KOPT-K1 (cell line): ENCODE measurements around the gene CNKSR1.

ENCODE experiments used
- H3K27ac ChIP-seq: fragments of 200-600 bp; sonication (generic); 2 replicates; pipeline ENCODE4 v1.5.1; 2016; ENCODE audit warnings: antibody characterized with exemption, mild to moderate bottlenecking, low read depth, low read length; ENCODE audit not compliant: poor library complexity, severe bottlenecking
- H3K36me3 ChIP-seq: fragments of 200-600 bp; sonication (generic); 2 replicates; pipeline ENCODE4 v1.5.1; 2017; ENCODE audit warnings: antibody characterized with exemption, mild to moderate bottlenecking, low read length, moderate library complexity; ENCODE audit not compliant: insufficient read depth
- H3K9me3 ChIP-seq: fragments of 200-600 bp; sonication (generic); 2 replicates; pipeline ENCODE4 v1.5.1; 2017; ENCODE audit warnings: antibody characterized with exemption, low read length, mild to moderate bottlenecking; ENCODE audit not compliant: insufficient read depth, poor library complexity, severe bottlenecking

The CNKSR1 gene

GRCh38 chr1:26168410-26169197, 8.7 kb upstream of the CNKSR1 start, which contains the start of gene C1orf232:
Gene C1orf232, minus strand, starts transcription at chr1:26168963. Its CDS starts 464 bp downstream, at chr1:26168499.
- Histone ChIP-seq H3K36me3 (no peaks in the 10 kb centered on the region; the same call in 1 of the 2 replicates), H3K27ac (peak within 1 kb of the TSS; percentile 56)

GRCh38 chr1:26169198-26169554, 8.1 kb upstream of the CNKSR1 start:
- Histone ChIP-seq H3K27ac (no peak overlapping the region), H3K9me3 (no peaks in the 10 kb centered on the region), H3K36me3 (no peaks in the 10 kb centered on the region; the same call in 1 of the 2 replicates)

More at GRCh38 chr1:26168410-26169197, 8.7 kb upstream of the CNKSR1 start, which contains the start of gene C1orf232:
- no peaks in the 10 kb centered on the region for H3K9me3 ChIP-seq

GRCh38 chr1:26169669-26170471, 7.4 kb upstream of the CNKSR1 start, which contains the start of gene ZNF593:
Gene ZNF593, plus strand, starts transcription at chr1:26169908. Its CDS starts 76 bp downstream, at chr1:26169984.
- peak within 1 kb of the TSS; percentile 56 for H3K27ac ChIP-seq
- H3K36me3 ChIP-seq = no peaks in the 10 kb centered on the region; the same call in 1 of the 2 replicates
- no peaks in the 10 kb centered on the region for H3K9me3 ChIP-seq

- Histone ChIP-seq H3K9me3 (no peaks in the 10 kb centered on the region), H3K36me3 (no peaks in the 10 kb centered on the region; the same call in 1 of the 2 replicates), H3K27ac (peak overlapping the region; percentile 56)
Measured at GRCh38 chr1:26170472-26170821, 6.8 kb upstream of the CNKSR1 start.

GRCh38 chr1:26171084-26172072, 5.9 kb upstream of the CNKSR1 start, which contains the start of gene ZNF593OS:
Gene ZNF593OS, minus strand, starts transcription at chr1:26171832. Its CDS starts 171 bp downstream, at chr1:26171661.
- H3K27ac ChIP-seq = no peak within 1 kb of the TSS

GRCh38 chr1:26175346-26175745, 1.9 kb upstream of the CNKSR1 start:
- no peaks in the 10 kb centered on the region for H3K9me3 ChIP-seq
- no peaks in the 10 kb centered on the region; the same call in 1 of the 2 replicates for H3K36me3 ChIP-seq
- no peak overlapping the region for H3K27ac ChIP-seq

More at GRCh38 chr1:26171084-26172072, 5.9 kb upstream of the CNKSR1 start, which contains the start of gene ZNF593OS:
- no peaks in the 10 kb centered on the region; the same call in 1 of the 2 replicates for H3K36me3 ChIP-seq
- H3K9me3 ChIP-seq = no peaks in the 10 kb centered on the region

GRCh38 chr1:26180010-26180506, 2.8 kb downstream of the CNKSR1 start:
- Histone ChIP-seq H3K9me3 (no peaks in the 10 kb centered on the region), H3K36me3 (no peaks in the 10 kb centered on the region), H3K27ac (no peak overlapping the region)

- Histone ChIP-seq H3K9me3 (no peaks in the 10 kb centered on the region), H3K27ac (no peak overlapping the region), H3K36me3 (no peaks in the 10 kb centered on the region)
Measured at GRCh38 chr1:26181586-26182382, 4.5 kb downstream of the CNKSR1 start.

GRCh38 chr1:26182383-26182696, 5.0 kb downstream of the CNKSR1 start:
- H3K27ac ChIP-seq = no peak overlapping the region
- H3K9me3 ChIP-seq = no peaks in the 10 kb centered on the region
- no peaks in the 10 kb centered on the region for H3K36me3 ChIP-seq

- H3K36me3 ChIP-seq = no peaks in the 10 kb centered on the region
Measured at GRCh38 chr1:26184086-26184485, 6.8 kb downstream of the CNKSR1 start.

GRCh38 chr1:26184883-26185282, 7.6 kb downstream of the CNKSR1 start:
- H3K27ac ChIP-seq = no peak overlapping the region
- H3K36me3 ChIP-seq = no peaks in the 10 kb centered on the region
- H3K9me3 ChIP-seq = no peaks in the 10 kb centered on the region

More at GRCh38 chr1:26184086-26184485, 6.8 kb downstream of the CNKSR1 start:
- no peak overlapping the region for H3K27ac ChIP-seq
- no peaks in the 10 kb centered on the region for H3K9me3 ChIP-seq

- Histone ChIP-seq H3K36me3 (no peaks in the 10 kb centered on the region), H3K27ac (no peak overlapping the region), H3K9me3 (no peaks in the 10 kb centered on the region)
Measured at GRCh38 chr1:26187882-26188281, 10.6 kb downstream of the CNKSR1 start.

- H3K36me3 ChIP-seq = no peaks in the 10 kb centered on the region
- no peak overlapping the region for H3K27ac ChIP-seq
Measured at GRCh38 chr1:26188477-26188876, 11.2 kb downstream of the CNKSR1 start.

More at GRCh38 chr1:26188477-26188876, 11.2 kb downstream of the CNKSR1 start:
- H3K9me3 ChIP-seq = no peaks in the 10 kb centered on the region
